Measurements from ENCODE around the gene CCDC137. TPM values are rescaled to one million over a fixed set of nuclear protein-coding genes. Genes with fewer than 3 reads are reported as not detected.
"Not testable (repeated sequence)": the region's sequence is repeated elsewhere in the genome, so short reads cannot be mapped to it uniquely, and the experiment has no call there.

Gene CCDC137
- total RNA-seq, 2 experiments from 2014 or later, result 54.8 to 63.3 TPM

GRCh38 chr17:81662002-81662401, 4.5 kb upstream of the CCDC137 start:
- no peaks in the 10 kb centered on the region for H3K27me3 Mint-ChIP-seq
- no peak overlapping the region for H3K4me3 Mint-ChIP-seq
- H3K27ac Mint-ChIP-seq, result no peak overlapping the region
- H3K36me3 Mint-ChIP-seq, result peaks cover 24% of the 10 kb centered on the region
- peaks cover 26% of the 10 kb centered on the region for H3K4me1 Mint-ChIP-seq
- H3K9me3 Mint-ChIP-seq, result no peaks in the 10 kb centered on the region
- DNase-seq, result no peak

- Mint-ChIP-seq H3K27me3 (no peaks in the 10 kb centered on the region), H3K9me3 (no peaks in the 10 kb centered on the region), H3K36me3 (peaks cover 42% of the 10 kb centered on the region), H3K4me1 (peaks cover 37% of the 10 kb centered on the region), H3K4me3 (peak overlapping the region; percentile 14), H3K27ac (peak overlapping the region; percentile 99)
- peak; percentile 25 for DNase-seq
Observed at GRCh38 chr17:81664051-81664470, 2.5 kb upstream of the CCDC137 start.

- Mint-ChIP-seq H3K36me3 (peaks cover 51% of the 10 kb centered on the region), H3K4me1 (peaks cover 37% of the 10 kb centered on the region), H3K9me3 (no peaks in the 10 kb centered on the region), H3K4me3 (peak overlapping the region; percentile 98), H3K27me3 (no peaks in the 10 kb centered on the region), H3K27ac (peak overlapping the region; percentile 99)
- peak; percentile 65 for DNase-seq
Observed at GRCh38 chr17:81665205-81666091, 1.1 kb upstream of the CCDC137 start.

- Mint-ChIP-seq H3K4me1 (peaks cover 37% of the 10 kb centered on the region), H3K9me3 (no peaks in the 10 kb centered on the region), H3K36me3 (peaks cover 51% of the 10 kb centered on the region), H3K4me3 (peak overlapping the region; percentile 98), H3K27me3 (no peaks in the 10 kb centered on the region), H3K27ac (peak overlapping the region; percentile 99)
- DNase-seq, result no peak
Observed at GRCh38 chr17:81666092-81666341, 520 bp upstream of the CCDC137 start.

- peak overlapping the region; percentile 98 for H3K4me3 Mint-ChIP-seq
- DNase-seq, result no peak
- H3K9me3 Mint-ChIP-seq, result no peaks in the 10 kb centered on the region
- no peaks in the 10 kb centered on the region for H3K27me3 Mint-ChIP-seq
- peaks cover 59% of the 10 kb centered on the region for H3K36me3 Mint-ChIP-seq
- H3K4me1 Mint-ChIP-seq, result peaks cover 33% of the 10 kb centered on the region
- peak overlapping the region; percentile 99 for H3K27ac Mint-ChIP-seq
Observed at GRCh38 chr17:81667754-81668153, 1.2 kb downstream of the CCDC137 start.

- Mint-ChIP-seq H3K4me3 (no peak overlapping the region), H3K27me3 (no peaks in the 10 kb centered on the region), H3K4me1 (peaks cover 12% of the 10 kb centered on the region), H3K9me3 (no peaks in the 10 kb centered on the region), H3K27ac (no peak overlapping the region), H3K36me3 (peaks cover 34% of the 10 kb centered on the region)
- no peak for DNase-seq
Observed at GRCh38 chr17:81672504-81672903, 6.0 kb downstream of the CCDC137 start.

- DNase-seq, result no peak
- H3K27me3 Mint-ChIP-seq, result no peaks in the 10 kb centered on the region
- H3K4me1 Mint-ChIP-seq, result peaks cover 8% of the 10 kb centered on the region
- H3K36me3 Mint-ChIP-seq, result peaks cover 30% of the 10 kb centered on the region
- no peak overlapping the region for H3K4me3 Mint-ChIP-seq
- H3K9me3 Mint-ChIP-seq, result no peaks in the 10 kb centered on the region
- no peak overlapping the region for H3K27ac Mint-ChIP-seq
Observed at GRCh38 chr17:81672954-81673353, 6.4 kb downstream of the CCDC137 start.

GRCh38 chr17:81673561-81674258, 7.2 kb downstream of the CCDC137 start:
- Mint-ChIP-seq H3K4me3 (no peak overlapping the region), H3K27me3 (no peaks in the 10 kb centered on the region), H3K27ac (no peak overlapping the region), H3K36me3 (peaks cover 24% of the 10 kb centered on the region), H3K9me3 (no peaks in the 10 kb centered on the region), H3K4me1 (peaks cover 2% of the 10 kb centered on the region)
- no peak for DNase-seq

GRCh38 chr17:81675515-81676221, 9.1 kb downstream of the CCDC137 start:
- H3K27me3 Mint-ChIP-seq, H3K4me3 Mint-ChIP-seq, H3K27ac Mint-ChIP-seq, H3K9me3 Mint-ChIP-seq, H3K4me1 Mint-ChIP-seq: not testable (repeated sequence)
- peaks cover 13% of the 10 kb centered on the region for H3K36me3 Mint-ChIP-seq
- DNase-seq, result peak; percentile 22

- Mint-ChIP-seq H3K4me1 (no peaks in the 10 kb centered on the region), H3K27ac (no peak overlapping the region), H3K4me3 (no peak overlapping the region), H3K36me3 (peaks cover 15% of the 10 kb centered on the region), H3K9me3 (no peaks in the 10 kb centered on the region), H3K27me3 (no peaks in the 10 kb centered on the region)
- no peak for DNase-seq
Observed at GRCh38 chr17:81676906-81677305, 10.4 kb downstream of the CCDC137 start.

GRCh38 chr17:81680150-81680549, 13.6 kb downstream of the CCDC137 start:
- no peaks in the 10 kb centered on the region for H3K9me3 Mint-ChIP-seq
- H3K36me3 Mint-ChIP-seq, result peaks cover 10% of the 10 kb centered on the region
- no peak for DNase-seq
- peaks cover 13% of the 10 kb centered on the region for H3K4me1 Mint-ChIP-seq
- H3K4me3 Mint-ChIP-seq, result no peak overlapping the region
- no peaks in the 10 kb centered on the region for H3K27me3 Mint-ChIP-seq
- H3K27ac Mint-ChIP-seq, result no peak overlapping the region

GRCh38 chr17:81681672-81682071, 15.1 kb downstream of the CCDC137 start:
- peaks cover 23% of the 10 kb centered on the region for H3K4me1 Mint-ChIP-seq
- DNase-seq, result no peak
- no peak overlapping the region for H3K27ac Mint-ChIP-seq
- no peaks in the 10 kb centered on the region for H3K9me3 Mint-ChIP-seq
- H3K27me3 Mint-ChIP-seq, result no peaks in the 10 kb centered on the region
- peaks cover 14% of the 10 kb centered on the region for H3K36me3 Mint-ChIP-seq
- peak overlapping the region; percentile 90 for H3K4me3 Mint-ChIP-seq

GRCh38 chr17:81682565-81683207, 16.1 kb downstream of the CCDC137 start:
- H3K27ac Mint-ChIP-seq, result peak overlapping the region; percentile 80
- no peak for DNase-seq
- H3K4me1 Mint-ChIP-seq, result peaks cover 23% of the 10 kb centered on the region
- no peaks in the 10 kb centered on the region for H3K9me3 Mint-ChIP-seq
- H3K36me3 Mint-ChIP-seq, result peaks cover 18% of the 10 kb centered on the region
- peak overlapping the region; percentile 90 for H3K4me3 Mint-ChIP-seq
- no peaks in the 10 kb centered on the region for H3K27me3 Mint-ChIP-seq

- DNase-seq, result no peak
- Mint-ChIP-seq H3K27ac (peak overlapping the region; percentile 80), H3K4me1 (peaks cover 23% of the 10 kb centered on the region), H3K4me3 (peak overlapping the region; percentile 90), H3K27me3 (no peaks in the 10 kb centered on the region), H3K9me3 (no peaks in the 10 kb centered on the region), H3K36me3 (peaks cover 21% of the 10 kb centered on the region)
Observed at GRCh38 chr17:81683208-81683583, 16.7 kb downstream of the CCDC137 start.
